CD4-positive, alpha-beta T cell treated with Interferon alpha-2 for 1 hour (primary cell): Measurements from ENCODE around the gene PPP1R13L.
"Not testable (repeated sequence)": the region's sequence is repeated elsewhere in the genome, so short reads cannot be mapped to it uniquely, and the experiment has no call there.

ENCODE experiments used
- DNase-seq, 2 donors: peaks; one replicate each; pipeline ENCODE4 v3.0.0-alpha.2; 2020 to 2022

The PPP1R13L gene

DNA sequence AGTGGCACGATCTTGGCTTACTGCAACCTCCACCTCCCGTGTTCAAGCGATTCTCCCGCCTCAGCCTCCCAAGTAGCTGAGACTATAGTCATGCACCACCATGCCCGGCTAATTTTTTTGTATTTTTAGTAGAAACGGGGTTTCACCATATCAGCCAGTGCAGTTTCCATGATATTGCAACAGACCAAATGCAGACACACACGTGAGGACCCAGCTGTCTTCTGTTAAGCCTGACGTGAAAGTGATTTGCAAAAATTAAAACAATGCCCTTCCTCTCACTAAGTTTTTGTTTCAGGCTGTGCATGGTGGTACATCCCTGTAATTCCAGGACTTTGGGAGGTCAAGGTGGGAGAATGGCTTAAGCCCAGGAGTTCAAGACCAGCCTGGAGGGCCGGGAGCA lies 26.1 kb upstream of the PPP1R13L start:
- DNase-seq: not testable (repeated sequence)

DNA sequence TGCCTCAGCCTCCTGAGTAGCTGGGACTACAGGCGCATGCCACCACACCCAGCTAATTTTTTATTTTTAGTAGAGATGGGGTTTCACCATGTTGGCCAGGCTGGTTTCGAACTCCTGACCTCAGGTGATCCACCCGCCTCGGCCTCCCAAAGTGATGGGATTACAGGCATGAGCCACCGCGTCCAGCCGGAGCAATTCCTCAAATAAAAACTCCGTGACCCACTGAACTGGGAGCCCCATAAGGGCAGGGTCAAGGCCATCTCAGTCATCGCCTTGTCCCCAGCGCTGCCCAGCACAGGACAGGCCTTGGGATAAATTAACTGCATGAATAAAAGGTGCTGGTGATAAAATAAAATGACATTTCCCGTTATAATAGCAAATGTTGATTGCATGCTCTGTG lies 25.0 kb upstream of the PPP1R13L start:
- not testable (repeated sequence) for DNase-seq

DNA sequence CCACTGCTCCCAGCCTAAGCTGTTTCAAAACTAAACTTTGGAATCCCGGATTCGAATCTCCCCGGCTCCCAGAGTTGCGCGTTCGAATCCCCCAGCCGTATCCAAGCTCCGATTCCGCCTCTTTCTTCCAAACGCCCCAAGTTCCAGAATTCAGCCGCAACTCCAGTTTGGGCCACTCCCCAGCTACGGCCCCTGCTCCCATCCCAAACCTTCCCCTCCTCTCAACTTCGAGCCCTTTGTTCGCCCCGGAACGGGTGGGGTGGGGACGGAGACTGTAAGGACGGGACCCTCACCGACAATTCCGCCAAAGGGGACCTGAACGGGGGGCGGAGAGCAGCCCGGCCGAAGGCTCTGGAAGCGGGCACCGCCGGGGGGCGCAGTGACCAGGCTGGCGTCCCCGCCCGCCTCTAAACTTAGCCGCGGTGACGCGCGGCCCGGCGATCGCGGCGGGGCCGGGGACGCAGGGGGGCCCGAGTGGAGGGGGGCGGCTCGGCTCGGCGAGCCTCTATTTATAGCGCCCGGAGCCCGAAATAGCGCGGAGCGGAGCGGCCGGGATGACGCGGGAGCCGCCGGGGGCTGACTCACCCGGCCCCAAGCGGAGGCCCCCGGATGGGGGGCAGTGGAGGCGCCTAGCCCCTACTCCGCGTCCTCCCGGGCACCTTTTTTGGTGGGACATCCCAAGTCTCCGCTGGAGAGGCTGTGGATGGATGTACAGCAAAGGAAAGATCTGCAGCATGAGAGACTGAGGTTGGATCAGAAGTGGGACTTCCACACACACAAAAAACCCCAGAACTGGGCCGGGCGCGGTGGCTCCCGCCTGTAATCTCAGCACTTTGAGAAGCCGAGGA lies 23.7 kb upstream of the PPP1R13L start:
- DNase-seq: peak in 1 of 2 donors; percentile 28

DNA sequence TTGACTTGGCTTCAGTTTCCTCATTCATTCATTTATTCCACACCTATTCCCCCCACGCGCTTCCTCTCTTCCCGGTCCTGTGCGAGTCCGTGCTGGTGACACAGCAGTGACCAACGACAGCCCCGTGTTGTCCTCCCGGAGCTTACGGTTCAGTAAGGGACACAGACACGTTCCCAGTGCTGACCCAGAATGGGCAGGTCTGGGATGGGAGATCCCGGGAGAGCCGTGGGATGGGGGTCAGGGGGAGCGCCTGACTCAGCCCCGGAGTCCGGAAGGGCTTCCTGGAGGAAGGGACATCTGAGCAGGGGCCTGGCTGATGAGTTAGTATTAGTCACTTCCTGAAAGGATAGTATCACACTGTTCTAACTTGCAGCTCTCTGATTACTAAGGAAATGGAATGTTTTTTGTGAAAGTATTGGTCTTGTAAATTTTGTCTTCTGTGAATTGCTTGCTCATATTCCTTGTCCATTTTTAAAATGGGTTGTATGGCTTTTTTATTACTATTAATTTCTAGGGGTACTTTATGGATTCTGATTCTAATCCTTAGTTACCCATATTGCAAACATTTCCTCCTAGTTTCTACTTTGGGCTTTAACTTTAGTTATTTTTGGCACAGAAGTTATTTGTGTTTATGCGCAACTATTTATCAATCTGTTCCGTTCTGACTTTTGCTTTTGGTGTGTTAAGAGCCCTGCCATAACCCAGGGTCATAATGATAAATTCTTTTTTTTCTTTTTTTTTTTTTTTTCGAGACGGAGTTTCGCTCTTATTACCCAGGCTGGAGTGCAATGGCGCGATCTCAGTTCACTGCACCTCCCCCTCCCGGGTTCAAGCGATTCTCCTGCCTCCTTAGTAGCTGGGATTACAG lies 19.6 kb upstream of the PPP1R13L start:
- DNase-seq: peak in 1 of 2 donors; percentile 44

DNA sequence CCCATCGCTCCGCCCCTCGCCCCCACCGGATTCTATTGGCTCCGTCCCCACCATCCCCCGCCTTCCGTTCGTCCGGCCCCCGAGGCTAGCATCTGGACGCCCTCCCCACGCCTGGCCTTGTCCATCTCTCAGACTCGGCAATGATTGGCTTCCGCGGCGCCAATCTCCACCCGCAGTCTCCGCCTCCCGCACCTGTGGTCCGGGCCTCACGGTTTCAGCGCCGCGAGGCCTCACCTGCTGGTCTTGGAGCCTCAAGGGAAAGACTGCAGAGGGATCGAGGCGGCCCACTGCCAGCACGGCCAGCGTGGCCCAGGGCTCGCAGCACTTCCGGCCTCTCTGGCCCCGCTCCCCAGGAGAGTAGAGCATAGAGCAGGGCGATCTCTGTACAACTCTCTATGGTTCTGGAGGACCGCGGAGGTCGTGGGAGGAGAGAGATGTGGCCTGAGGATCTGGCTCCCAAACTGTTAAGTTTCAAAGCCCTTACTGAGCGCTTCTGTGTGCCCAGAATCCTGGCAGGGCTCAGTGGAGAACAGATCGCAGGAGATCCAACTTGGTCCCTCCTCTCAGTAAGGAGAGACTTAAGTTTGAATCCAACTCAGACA lies 18.8 kb upstream of the PPP1R13L start, which contains the start of gene ERCC1:
TSS of gene ERCC1 (minus strand) at position 329 of the 602 bp plus-strand sequence. CDS start 543 bp downstream, outside the sequence.
- peak; percentile 65 to 92 for DNase-seq

DNA sequence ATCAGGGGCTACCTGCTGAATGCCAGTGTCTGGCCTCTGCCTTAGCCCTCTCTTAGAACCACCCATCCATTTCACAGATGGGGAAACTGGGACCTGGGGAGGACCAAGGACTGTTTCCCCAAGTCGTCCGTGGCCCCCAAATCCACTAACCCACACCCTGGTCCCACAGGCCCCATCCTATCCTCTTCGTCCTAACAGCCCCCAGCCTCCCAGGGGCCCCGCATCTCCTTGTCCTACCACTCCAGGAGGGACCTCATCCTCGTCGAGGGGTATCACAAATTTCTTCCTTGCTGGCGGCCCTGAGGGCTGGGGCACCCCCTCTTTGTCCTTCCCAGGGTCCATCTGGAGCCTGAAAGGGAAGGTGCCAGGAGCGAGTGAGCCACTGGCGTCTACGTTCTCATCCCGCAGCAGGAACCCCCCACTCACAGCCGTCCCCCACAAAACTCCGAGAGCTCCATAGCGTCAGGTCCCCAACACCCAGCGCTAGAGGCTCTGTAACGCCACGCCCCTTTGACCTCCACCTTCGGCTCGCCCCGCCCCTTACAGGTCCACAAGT lies 18.2 kb upstream of the PPP1R13L start:
- DNase-seq: peak in 1 of 2 donors; percentile 91

DNA sequence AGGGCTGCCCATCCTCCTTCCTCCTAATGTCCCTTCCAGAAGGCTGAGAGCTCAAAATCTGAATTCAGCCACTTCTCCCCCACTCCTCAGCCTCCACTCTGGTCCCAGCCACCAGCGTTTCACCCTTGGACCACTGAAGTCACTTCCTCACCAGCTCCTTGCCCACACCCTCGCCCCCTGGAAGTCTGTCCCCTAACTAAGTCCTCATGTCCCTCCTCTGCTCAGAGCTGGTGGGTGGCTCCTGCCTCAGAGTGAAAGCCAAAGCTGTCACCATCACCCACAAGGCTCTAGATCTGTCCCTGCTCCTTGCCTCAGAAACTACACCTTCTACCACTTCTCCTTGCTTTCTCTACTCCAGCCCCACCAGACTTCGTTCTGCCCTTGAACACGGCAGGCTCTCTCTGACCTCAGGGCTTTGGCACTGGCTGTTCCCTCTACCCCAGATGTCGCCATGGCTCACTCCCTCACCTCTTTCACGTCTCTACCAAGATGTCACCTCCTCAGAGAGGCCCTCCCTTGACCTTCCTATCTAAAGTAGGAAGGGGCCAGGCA lies 17.2 kb upstream of the PPP1R13L start:
- DNase-seq: no peak

DNA sequence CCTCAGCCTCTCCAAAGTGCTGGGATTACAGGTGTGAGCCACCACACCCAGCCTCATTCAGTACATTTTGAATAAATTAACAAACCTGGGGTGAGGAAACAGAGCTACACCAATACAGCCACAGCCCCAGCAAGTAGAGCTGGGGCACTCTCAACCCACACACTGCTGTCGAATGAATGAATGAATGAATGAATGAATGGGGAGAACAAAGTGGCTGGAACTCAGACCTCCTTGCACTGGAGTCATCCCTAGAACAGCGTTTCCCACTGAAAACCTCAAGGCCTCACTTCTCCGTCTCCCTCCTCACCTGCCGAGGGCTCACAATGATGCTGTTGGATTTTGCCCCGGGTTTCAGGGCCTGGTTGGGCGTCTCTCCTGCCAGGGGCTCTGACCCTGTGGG lies 16.0 kb upstream of the PPP1R13L start:
- no peak for DNase-seq

DNA sequence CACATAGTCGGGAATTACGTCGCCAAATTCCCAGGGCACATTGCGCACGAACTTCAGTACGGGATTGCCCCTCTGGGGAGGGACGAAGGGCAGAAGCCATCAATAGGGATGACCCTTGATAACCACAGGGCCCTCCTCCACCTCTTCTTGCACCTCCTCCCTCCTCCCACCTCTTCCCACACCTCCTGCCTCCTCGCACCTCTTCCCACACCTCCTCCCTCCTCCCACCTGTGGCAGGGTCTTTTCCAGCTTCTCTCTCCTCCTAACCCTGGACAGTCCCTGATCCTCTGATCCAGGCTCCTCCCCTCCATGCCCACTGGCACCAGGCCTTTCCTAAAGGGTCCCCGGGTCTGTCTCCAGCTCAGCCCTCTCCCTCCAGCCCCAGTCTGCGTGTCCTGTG lies 15.5 kb upstream of the PPP1R13L start:
- no peak for DNase-seq

DNA sequence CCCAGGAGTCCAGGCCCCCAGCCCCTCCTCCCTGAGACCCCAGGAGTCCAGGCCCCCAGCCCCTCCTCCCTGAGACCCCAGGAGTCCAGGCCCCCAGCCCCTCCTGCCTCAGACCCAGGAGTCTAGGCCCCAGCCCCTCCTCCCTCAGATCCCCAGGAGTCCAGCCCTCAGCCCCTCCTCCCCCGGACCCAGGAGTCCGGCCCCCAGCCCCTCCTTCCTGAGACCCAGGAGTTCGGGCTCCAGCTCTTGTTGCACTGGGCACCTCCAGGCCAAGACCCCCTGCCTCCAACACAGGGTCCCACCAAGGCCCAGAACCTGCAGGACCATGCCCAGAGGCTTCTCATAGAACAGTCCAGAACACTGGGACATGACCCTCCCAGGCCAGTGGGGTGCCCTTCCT lies 15.0 kb upstream of the PPP1R13L start:
- DNase-seq: no peak

DNA sequence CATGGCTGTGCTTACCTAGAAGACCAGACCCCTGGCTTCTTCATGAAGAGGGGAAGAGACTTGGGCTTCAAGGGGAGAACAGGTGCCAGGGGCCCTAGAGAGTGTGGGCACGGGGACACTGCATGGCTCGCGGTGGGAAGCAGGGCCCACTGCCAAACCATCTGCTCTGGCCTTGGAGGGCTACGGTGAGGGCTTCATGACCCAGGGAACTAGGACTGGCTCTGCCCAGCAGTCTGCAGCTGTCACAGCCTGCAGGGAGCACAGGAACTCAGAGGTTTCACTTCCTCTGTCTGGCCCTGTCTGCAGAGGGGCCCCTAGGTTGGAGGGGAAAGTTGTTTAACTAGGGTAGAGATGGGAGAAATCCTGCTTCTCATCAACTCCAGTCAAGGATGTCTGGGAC lies 14.5 kb upstream of the PPP1R13L start:
- DNase-seq: peak; percentile 17 to 60

DNA sequence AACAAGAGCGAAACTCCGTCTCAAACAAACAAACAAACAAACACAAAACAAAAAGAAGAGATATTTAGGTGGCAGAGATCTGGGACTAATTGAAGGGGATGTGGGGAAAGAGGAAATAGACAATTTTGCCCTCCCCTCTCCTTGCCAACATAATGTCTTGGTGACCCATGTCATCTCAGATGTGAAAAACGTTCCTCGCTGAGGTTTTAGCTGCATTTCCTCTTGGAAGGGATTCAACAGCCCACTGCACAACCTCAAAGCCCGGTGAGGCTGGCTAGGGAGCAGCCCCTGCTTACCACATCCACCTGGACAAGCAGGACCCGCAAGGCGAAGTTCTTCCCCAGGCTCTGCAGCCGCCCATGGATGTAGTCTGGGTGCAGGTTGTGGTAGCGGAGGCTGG lies 13.9 kb upstream of the PPP1R13L start:
- DNase-seq: no peak

DNA sequence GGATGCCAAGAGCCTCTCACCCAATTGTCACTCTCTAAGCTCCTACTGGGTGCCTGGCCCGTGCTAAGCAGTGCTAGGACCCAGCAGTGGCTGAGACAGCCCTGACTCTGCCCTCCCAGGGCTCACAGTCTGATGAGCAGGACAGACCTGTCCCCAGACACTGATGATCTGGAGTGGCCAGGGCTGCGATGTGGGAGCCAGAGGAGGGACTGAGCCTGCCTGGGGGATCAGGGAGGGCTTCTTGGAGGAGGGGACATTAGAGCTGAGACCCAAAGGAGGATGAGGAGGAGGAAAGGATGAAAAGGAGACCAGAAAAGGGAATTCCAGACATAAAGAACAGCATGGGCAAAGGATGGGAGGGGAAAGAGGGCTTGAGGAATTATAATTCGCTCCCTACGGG lies 12.3 kb upstream of the PPP1R13L start:
- no peak for DNase-seq

DNA sequence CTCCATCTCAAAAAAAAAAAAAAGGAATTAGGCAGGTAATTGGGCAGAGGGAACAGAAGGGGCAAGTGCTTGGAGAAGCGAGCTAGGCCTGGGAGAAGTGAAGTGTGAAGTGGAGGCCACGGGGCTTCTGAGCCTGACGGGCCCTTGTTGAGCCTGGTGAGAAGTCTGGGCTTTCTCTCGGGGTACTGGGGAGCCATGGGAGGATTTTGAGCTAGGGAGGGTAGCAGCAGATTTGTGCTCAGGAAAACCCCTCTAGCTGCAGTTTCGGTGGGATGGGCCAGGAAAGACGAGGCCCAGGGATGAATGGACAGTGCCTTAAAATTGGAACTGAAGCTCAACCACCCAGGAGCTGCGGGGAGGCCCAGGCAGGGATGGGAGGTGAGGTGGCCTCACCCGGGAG lies 9.6 kb upstream of the PPP1R13L start:
- DNase-seq: no peak

DNA sequence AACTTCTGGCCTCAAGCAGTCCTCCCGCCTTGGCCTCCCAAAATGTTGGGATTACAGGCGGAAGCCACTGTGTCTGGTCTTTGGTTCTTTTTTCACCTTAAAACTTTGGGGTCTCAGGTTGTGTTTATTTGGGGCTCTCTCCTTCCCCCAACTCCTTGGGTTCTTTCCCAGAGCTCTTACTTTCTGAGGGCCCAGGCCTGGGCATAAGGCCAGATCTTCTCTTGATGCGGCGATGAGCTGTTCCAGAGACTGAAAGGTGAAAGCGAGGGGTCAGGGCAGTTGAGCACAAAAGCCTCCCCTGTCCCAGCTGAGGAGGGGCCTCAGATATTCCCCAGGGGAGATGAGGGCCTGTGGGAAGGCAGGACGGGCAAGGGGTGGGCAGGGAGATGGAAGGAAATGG lies 8.6 kb upstream of the PPP1R13L start:
- no peak for DNase-seq

DNA sequence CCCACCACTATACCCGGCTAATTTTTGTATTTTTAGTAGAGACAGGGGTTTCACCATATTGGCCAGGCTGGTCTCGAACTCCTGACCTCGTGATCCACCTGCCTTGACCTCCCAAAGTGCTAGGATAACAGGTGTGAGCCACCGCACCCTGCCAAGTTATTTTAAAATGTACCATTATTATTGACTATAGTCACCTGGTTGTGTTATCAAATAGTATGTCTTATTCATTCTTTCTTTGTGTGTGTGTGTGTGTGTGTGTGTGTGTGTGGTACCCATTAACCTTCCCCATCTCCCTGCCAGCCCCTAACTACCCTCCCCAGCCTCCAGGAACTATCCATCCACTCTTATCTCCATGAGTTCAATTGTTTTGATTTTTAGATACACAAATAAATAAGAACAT lies 5.5 kb upstream of the PPP1R13L start:
- not testable (repeated sequence) for DNase-seq

DNA sequence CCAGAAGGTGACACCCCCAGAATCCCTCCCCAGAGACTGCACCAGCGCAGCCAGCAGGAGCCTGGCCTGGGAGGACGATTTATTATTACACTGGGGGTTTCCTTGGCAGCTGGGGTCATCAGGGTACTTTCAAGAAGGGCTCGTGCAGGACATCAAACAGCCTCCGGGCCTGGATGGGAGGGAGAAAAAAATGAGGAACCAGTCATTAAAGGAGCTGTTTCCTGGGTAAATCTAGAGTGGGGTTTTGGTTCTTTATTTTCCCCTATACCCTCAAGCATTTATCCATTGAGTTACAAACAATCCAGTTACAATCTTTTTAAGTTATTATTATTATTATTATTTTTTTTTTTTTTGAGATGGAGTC lies 4.7 kb upstream of the PPP1R13L start:
- DNase-seq: no peak

DNA sequence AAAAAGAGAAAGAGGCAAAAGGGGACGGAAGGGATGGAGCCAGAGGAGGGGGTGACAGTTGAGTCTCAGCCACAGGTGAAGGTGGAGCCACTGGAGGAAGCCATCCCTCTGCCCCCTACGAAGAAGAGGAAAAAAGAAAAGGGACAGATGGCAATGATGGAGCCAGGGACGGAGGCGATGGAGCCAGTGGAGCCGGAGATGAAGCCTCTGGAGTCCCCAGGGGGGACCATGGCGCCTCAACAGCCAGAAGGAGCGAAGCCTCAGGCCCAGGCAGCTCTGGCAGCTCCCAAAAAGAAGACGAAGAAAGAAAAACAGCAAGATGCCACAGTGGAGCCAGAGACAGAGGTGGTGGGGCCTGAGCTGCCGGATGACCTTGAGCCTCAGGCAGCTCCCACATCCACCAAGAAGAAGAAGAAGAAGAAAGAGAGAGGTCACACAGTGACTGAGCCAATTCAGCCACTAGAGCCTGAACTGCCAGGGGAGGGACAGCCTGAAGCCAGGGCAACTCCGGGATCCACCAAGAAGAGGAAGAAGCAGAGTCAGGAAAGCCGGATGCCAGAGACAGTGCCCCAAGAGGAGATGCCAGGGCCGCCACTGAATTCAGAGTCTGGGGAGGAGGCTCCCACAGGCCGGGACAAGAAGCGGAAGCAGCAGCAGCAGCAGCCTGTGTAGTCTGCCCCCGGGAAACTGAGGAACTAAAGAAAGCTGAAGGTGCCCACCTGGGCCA lies 4.1 kb upstream of the PPP1R13L start:
- DNase-seq: no peak

DNA sequence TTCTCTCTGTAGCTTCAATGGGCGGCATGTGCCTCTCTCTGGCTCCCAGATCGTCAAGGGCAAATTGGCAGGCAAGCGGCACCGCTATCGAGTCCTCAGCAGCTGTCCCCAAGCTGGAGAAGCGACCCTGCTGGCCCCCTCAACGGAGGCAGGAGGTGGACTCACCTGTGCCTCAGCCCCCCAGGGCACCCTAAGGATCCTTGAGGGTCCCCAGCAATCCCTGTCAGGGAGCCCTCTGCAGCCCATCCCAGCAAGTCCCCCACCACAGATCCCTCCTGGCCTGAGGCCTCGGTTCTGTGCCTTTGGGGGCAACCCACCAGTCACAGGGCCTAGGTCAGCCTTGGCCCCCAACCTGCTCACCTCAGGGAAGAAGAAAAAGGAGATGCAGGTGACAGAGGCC lies 3.3 kb upstream of the PPP1R13L start:
- DNase-seq: no peak

DNA sequence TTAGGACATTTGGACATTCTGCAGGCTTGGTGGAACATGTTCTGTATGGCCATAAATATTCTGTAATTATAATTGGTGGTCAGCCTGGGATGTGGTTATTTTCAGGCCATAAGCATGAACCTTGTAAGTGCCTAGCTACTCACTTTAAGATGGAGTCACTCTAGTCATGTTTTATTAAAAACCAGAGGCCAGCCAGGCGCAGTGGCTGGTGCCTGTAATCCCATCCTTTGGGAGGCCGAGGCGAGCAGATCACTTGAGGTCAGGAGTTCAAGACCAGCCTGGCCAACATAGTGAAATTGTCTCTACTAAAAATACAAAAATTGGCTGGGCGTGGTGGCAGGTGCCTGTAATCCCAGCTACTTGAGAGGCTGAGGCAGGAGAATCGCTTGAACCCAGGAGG lies 2.7 kb upstream of the PPP1R13L start:
- not testable (repeated sequence) for DNase-seq

DNA sequence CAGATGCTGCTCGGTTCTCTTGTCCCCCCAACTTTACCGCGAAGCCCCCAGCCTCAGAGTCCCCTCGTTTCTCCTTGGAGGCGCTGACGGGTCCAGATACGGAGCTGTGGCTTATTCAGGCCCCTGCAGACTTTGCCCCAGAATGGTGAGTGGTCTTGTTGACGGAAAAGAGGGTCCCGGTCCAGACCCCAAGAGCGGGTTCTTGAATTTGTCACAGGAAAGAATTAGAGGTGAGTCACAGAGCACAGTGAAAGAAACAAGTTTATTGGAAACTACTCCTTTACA lies 2.2 kb upstream of the PPP1R13L start:
- DNase-seq: no peak
